GM12873 (cell line): ENCODE data around the gene BMP7.

Experiments used
- TF ChIP-seq, protein P1 (sequence below): IDR thresholded peaks from 2 replicates; pipeline ENCODE4 v1.5.1; 2012; ENCODE audit warnings: low read depth, mild to moderate bottlenecking, moderate library complexity, low read length, control low read depth; ENCODE audit not compliant: insufficient read depth; ENCODE audit errors: missing control alignments

BMP7 gene

DNA sequence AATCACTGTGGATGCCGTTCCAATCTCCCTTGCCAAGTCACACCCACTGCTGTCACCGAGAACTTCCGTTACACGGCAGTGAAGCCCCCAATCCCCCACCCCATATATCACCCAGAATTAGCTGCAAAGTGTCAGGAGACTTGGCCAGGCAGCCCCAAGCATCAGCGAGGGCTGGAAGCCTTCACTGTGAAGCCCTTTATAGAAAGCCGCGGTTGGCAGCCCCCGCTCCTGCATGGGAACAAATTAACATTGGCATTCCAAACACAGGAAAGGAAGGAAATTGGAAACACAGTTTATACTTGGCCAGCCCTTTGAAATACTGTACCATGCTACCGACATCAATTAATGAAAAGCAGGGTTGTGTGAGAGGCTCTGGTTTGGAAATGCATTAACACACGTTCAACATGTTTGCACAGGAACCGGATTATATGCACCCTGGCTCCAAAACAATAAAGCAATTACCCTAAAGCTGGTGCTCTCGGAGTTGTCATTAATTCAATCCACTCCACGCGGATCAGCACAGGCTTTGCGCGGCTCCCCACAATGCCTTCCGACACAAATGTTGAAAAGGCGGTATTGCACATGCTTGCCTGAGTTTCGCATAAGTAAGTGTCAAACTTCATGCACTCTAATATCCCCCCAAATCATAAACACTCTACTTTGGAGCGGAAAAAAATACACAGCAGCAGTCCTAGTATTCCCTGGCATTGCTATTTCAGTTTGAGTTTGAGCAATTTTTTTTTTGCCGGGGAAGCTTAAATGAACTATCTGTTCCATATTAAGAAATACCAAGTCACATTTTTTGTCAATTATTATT lies 7.1 kb downstream of the BMP7 start:
- TF ChIP-seq, protein P1, sequence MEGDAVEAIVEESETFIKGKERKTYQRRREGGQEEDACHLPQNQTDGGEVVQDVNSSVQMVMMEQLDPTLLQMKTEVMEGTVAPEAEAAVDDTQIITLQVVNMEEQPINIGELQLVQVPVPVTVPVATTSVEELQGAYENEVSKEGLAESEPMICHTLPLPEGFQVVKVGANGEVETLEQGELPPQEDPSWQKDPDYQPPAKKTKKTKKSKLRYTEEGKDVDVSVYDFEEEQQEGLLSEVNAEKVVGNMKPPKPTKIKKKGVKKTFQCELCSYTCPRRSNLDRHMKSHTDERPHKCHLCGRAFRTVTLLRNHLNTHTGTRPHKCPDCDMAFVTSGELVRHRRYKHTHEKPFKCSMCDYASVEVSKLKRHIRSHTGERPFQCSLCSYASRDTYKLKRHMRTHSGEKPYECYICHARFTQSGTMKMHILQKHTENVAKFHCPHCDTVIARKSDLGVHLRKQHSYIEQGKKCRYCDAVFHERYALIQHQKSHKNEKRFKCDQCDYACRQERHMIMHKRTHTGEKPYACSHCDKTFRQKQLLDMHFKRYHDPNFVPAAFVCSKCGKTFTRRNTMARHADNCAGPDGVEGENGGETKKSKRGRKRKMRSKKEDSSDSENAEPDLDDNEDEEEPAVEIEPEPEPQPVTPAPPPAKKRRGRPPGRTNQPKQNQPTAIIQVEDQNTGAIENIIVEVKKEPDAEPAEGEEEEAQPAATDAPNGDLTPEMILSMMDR = no peak

DNA sequence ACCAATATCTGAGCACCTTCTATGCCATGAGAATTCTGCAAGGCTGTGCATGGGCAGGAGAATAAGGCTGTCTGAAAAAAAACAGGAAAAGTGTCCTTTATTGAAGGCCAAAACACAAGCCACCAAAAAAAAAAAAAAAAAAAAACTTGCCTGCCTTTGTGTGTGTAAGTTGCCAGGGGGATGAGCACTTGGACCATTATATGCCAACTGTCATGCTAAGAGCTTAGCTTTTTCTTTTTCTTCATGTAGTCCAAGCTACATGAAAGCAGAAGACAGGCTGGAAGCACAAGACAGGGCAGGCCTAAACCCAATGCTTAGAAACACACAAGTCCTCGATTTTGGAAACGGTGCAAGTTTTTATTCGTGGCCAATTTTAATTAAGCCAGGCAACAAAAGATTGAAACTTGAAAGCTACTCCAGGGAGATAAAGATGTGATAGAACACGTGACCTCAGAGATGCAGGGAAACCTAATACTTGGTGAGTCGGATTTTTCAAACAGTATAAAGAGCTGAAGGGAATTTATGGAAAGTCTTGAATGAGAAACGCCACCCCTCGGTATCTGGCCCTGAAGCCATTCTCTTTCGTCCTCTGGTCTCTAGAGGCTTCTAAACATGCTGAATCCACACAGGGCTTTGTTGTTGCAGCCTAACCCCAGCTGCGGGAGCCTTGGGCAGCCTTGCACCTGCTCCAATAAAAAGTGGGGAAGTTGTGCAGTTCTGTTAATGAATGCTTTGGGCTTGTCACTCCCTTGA lies 8.6 kb downstream of the BMP7 start:
- TF ChIP-seq, protein P1 = no peak

DNA sequence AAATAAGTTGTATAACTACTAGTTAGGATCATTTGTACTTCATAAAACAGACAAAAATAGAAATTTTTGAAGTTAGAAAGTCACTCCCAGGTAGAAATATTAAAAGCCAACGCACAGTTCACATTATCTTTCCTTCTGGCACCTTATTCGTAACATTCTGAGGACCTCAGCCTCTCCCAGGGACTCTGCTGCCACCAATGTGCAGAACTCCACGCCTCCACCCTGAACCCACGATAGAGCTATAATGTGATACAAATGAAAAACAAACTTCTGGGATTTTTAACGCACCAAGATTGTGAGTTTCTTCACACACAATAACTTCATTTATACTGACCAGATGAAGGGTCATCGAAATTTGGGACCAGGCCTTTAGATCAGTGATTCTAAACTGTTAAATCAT lies 9.5 kb downstream of the BMP7 start:
- TF ChIP-seq, protein P1 = no peak

DNA sequence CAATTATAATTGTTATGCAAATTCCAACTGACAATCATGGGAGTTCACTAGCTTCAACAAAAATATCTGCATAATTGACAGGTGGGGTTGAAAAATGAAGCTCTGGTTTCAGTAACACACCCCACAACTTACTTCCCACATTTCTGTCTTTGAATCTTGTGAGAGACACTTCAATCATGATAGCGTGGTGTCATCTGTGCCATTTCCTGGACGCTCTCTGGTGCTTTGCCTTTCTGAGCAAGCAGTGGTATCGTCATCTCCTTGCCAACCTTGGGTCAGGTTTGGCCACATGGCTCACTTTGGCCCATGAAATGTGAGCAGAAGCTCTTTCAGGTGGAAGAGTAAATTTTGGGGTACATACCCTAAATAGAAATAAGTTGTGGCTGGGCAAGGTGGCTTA lies 10.2 kb downstream of the BMP7 start:
- TF ChIP-seq, protein P1 = no peak

DNA sequence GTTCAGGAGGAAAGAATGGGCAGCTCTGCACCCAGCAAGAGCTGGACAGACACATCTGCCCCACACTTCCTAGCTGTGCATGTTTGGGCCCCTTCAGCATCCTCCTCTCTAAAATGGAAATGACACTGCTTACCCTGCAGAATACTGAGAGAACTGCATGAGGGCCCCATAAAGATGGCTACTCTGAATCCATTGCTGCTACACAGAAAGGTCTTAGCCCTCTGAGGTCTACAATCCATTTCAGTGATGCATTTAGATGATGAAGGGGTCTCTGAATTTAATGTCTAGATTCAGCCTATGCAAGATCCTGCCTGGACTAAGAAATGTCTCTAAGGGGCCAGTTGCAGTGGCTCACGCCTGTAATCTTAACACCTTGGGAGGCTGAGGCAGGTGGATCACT lies 11.3 kb downstream of the BMP7 start:
- TF ChIP-seq, protein P1 = no peak

DNA sequence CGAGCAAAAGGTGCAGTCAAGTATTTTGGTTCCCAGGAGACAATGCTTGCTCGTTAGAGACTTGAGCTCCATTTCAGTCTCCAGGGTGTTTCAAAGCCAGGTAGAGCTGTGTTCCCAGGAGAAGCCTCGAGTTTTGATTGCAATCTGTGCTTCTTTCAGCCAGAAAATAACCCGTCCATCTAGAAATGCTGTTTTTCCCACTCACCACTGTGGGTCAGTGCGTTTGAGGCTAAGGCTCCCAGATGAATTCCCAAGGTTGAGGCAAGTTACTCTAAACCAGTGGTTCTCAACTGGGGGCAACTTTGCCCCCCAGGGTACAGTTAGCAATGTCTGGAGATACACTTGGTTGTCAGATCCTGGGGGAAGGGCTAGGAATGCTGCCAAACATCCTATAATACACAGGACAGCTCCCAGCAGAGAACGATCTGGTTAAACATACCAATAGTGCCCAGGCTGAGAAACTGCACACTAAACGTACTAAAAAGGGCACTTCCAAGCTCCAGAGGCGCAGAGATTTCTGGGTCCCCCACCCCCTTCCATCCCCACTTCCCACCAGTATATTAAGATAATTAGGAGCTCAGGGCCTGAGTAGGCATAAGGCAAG lies 13.8 kb downstream of the BMP7 start:
- TF ChIP-seq, protein P1 = no peak

DNA sequence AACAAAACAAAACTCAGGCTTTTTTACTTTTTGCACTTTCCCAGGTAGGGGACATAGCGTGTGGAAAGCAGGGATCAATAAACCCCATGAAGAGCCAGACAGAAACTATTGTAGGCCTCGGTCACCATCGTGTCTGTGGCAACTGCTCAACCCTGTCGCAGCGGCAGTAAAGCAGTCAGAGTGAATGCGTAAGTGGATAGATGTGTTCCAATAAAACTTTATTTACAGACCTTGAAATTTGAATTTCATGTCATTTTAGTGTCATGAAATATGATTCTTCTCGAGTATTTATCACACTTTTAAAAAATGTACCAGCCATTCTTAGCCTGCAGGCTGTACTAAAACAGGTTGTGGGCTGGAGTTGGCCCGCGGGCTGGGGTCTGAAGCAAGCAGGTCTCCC lies 14.5 kb downstream of the BMP7 start:
- TF ChIP-seq, protein P1 = no peak
